22Rv1 (cell line): ENCODE measurements around the gene SLC2A9.

ENCODE experiments used
- H3K27ac ChIP-seq: fragments of 450-650 bp; 2 replicates; pipeline ENCODE4 v1.5.1; 2017
- CTCF ChIP-seq: fragments of 450-650 bp; IDR thresholded peaks from 2 replicates; pipeline ENCODE4 v1.5.1; 2017; ENCODE audit warnings: mild to moderate bottlenecking
- ZFX ChIP-seq: fragments of 450-650 bp; IDR thresholded peaks from 2 replicates; pipeline ENCODE4 v1.6.1; 2017; ENCODE audit warnings: antibody characterized with exemption, borderline replicate concordance

The SLC2A9 gene

GRCh38 chr4:9849538-9849920 lies 171.8 kb downstream of the SLC2A9 start:
- TF ChIP-seq ZFX (no peak), CTCF (no peak)
- no peak overlapping the region for H3K27ac ChIP-seq

GRCh38 chr4:9847968-9848748 lies 173.1 kb downstream of the SLC2A9 start:
- TF ChIP-seq CTCF (no peak), ZFX (no peak)
- H3K27ac ChIP-seq: no peak overlapping the region

- H3K27ac ChIP-seq: no peak overlapping the region
- TF ChIP-seq ZFX (no peak), CTCF (no peak)
Observed at GRCh38 chr4:9845791-9846493, 175.4 kb downstream of the SLC2A9 start.

GRCh38 chr4:9841072-9841471 lies 180.2 kb downstream of the SLC2A9 start:
- no peak for TF ChIP-seq CTCF
- no peak for TF ChIP-seq ZFX
- no peak overlapping the region for H3K27ac ChIP-seq

GRCh38 chr4:9835430-9835829 lies 185.9 kb downstream of the SLC2A9 start:
- TF ChIP-seq CTCF (no peak), ZFX (no peak)
- no peak overlapping the region for H3K27ac ChIP-seq

GRCh38 chr4:9833421-9833820 lies 187.9 kb downstream of the SLC2A9 start:
- H3K27ac ChIP-seq: no peak overlapping the region
- no peak for TF ChIP-seq ZFX
- TF ChIP-seq CTCF: no peak

GRCh38 chr4:9832640-9833039 lies 188.7 kb downstream of the SLC2A9 start:
- no peak overlapping the region for H3K27ac ChIP-seq
- TF ChIP-seq CTCF (no peak), ZFX (no peak)
